Ovary (tissue), 3 donors: ENCODE results near the gene HECW1.

ENCODE experiments used
- CTCF ChIP-seq, 3 donors: fragments of 450-650 bp in 2 of 3; fragments of 200-600 bp in 1 of 3; IDR thresholded peaks; one replicate each; pipeline versions ENCODE4 v1.5.1 to v1.8.0; 2016 to 2022; ENCODE audit warnings: antibody characterized with exemption in 3 of 3, mild to moderate bottlenecking in 1 of 3
- EP300 ChIP-seq: sonication (generic); formaldehyde crosslinking; IDR thresholded peaks from one replicate; pipeline ENCODE4 v1.6.1; 2017; ENCODE audit warnings: antibody characterized with exemption
- donor health status: DM: no; HTN: no; CAD: no.

DNA sequence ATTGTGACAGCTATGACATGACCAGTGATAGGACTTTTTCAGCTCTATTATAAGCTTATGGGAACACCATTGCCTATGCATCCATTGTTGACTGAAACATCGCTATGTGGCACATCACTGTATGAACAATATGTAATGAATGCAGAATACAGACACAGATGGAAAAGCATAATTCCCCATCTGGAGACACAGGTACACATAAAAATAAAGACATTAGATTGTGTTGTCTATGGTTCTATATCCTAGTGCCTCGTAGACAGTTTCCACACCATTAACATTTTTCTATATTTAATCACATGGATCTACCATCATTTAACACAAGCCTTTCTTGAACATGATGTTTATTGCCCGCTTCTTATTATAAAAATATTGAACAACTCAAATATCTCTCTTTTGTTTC, 374.2 kb downstream of the HECW1 start:
- no peak for TF ChIP-seq EP300
- TF ChIP-seq CTCF (IDR thresholded peaks at IDR 0.05) = no peak
